Progenitor cell of endocrine pancreas (in vitro differentiated cells): ENCODE results near the gene EEFSEC. TPM values are rescaled to one million over a fixed set of nuclear protein-coding genes. Genes with fewer than 3 reads are reported as not detected.

Experiments
- DNase-seq: peaks from one replicate; pipeline ENCODE4 v3.0.0; 2021; ENCODE audit warnings: low spot score; ENCODE audit not compliant: unreplicated experiment
- H3K27ac Mint-ChIP-seq: 2 replicates; pipeline ENCODE4 v1.8.0; 2021; ENCODE audit warnings: mild to moderate bottlenecking, moderate library complexity, mixed read lengths
- H3K27me3 Mint-ChIP-seq: 2 replicates; pipeline ENCODE4 v1.8.0; 2021; ENCODE audit warnings: mixed read lengths
- H3K36me3 Mint-ChIP-seq: 2 replicates; pipeline ENCODE4 v1.8.0; 2022; ENCODE audit warnings: mixed read lengths; ENCODE audit not compliant: insufficient read depth
- H3K4me1 Mint-ChIP-seq: 2 replicates; pipeline ENCODE4 v1.8.0; 2021; ENCODE audit warnings: low read depth, mixed read lengths
- H3K4me3 Mint-ChIP-seq: 2 replicates; pipeline ENCODE4 v1.8.0; 2021; ENCODE audit warnings: low read depth, mild to moderate bottlenecking, moderate library complexity, mixed read lengths
- H3K9me3 Mint-ChIP-seq: 2 replicates; pipeline ENCODE4 v1.8.0; 2021; ENCODE audit warnings: low read depth, mixed read lengths
- CTCF ChIP-seq: fragments of 200-600 bp; sonication (generic); IDR thresholded peaks from one replicate; pipeline ENCODE4 v1.5.0; 2021; ENCODE audit warnings: antibody characterized with exemption, mild to moderate bottlenecking; ENCODE audit not compliant: unreplicated experiment
- total RNA-seq: library from RNA; stranded (reverse); gene quantifications from 2 replicates; pipeline ENCODE4 v1.2.1, GENCODE V29; 2021

EEFSEC gene
- total RNA-seq, 1 donor from 2014 or later = 11.8 TPM

- H3K4me1 Mint-ChIP-seq = peaks cover 20% of the 10 kb centered on the region
- H3K27me3 Mint-ChIP-seq = peaks cover 20% of the 10 kb centered on the region
- no peak overlapping the region for H3K4me3 Mint-ChIP-seq
- no peak overlapping the region for H3K27ac Mint-ChIP-seq
- H3K9me3 Mint-ChIP-seq = no peaks in the 10 kb centered on the region
- H3K36me3 Mint-ChIP-seq = no peaks in the 10 kb centered on the region
- DNase-seq = no peak
- no peak for TF ChIP-seq CTCF
Measured at GRCh38 chr3:128281461-128282367, 128.4 kb downstream of the EEFSEC start.

GRCh38 chr3:128282380-128283196 is 129.3 kb downstream of the EEFSEC start:
- H3K9me3 Mint-ChIP-seq = no peaks in the 10 kb centered on the region
- no peak overlapping the region for H3K4me3 Mint-ChIP-seq
- H3K27ac Mint-ChIP-seq = no peak overlapping the region
- no peak for TF ChIP-seq CTCF
- peaks cover 20% of the 10 kb centered on the region for H3K4me1 Mint-ChIP-seq
- H3K27me3 Mint-ChIP-seq = peaks cover 17% of the 10 kb centered on the region
- no peaks in the 10 kb centered on the region for H3K36me3 Mint-ChIP-seq
- no peak for DNase-seq

DNA sequence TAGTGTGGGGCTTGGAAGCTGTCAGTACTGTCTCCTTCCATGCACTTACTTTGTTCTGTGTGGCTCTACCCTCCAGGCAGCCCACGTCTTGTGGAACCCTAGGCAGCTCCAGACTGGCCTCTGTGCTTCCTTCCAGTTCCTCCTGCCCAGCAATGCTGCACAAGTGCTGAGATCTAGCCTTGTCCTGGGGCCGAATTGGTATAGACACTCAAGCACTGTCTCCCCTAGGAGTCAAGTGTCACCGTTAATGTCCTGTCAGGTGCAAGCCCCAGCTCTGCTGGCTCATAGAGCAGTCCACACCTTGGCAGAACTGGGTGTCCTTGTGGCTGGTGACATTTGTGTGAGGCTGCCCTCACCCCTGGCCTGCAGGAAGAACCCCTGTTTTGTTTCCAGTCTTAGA is 130.1 kb downstream of the EEFSEC start:
- Mint-ChIP-seq H3K4me1 (peaks cover 20% of the 10 kb centered on the region), H3K27ac (no peak overlapping the region)
- no peak for TF ChIP-seq CTCF

DNA sequence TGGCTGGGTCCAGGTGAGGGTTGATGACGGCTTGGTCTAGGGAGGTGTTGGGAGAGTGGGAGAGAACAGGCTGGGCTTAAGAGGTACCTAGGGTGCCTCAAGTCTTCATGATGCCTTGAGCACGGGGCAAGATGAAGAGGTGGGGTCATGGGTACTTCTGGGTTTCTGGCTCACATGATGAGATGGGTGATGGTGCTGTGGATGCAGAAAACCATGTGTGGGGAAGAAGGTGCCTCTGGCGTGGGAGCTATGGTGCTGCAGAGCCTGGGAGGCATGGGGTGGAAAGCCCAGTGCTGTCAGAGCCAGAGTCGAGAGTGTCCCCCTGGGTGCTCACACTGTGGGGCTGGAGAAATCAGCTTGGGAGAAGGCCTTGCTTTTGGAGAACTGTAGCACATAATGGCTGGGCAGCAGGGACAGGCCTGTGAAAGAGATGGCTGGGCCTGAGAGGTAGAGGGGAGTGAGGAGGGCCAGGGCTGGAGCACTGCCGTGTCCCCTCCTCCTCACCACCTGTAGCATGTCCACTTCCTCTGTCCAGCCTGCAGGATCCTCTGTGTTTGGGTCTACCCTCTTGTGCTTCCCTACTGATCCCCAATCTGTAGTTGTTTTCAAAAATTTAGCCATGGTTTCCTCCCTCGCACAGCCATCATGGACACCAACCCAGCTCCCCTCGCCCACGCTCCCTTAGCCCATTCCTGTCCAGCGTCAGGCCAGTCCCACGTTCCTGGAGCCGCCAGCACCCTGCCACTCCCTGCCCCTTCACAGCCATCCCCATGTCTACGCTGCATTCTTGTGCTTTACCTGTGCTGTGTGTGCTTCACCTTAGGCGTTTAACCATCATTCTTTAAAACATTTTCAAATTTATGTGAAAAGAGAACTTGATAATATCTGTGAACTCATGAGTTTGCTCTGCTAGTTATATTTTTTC is 132.0 kb downstream of the EEFSEC start:
- no peak overlapping the region for H3K27ac Mint-ChIP-seq
- DNase-seq = no peak

More for the DNA sequence above, 130.1 kb downstream of the EEFSEC start:
- Mint-ChIP-seq H3K4me3 (no peak overlapping the region), H3K36me3 (no peaks in the 10 kb centered on the region), H3K27me3 (peaks cover 10% of the 10 kb centered on the region), H3K9me3 (no peaks in the 10 kb centered on the region)
- DNase-seq = no peak

More for the DNA sequence above, 132.0 kb downstream of the EEFSEC start:
- peaks cover 3% of the 10 kb centered on the region for H3K27me3 Mint-ChIP-seq
- peaks cover 4% of the 10 kb centered on the region for H3K9me3 Mint-ChIP-seq
- peaks cover 4% of the 10 kb centered on the region for H3K36me3 Mint-ChIP-seq
- H3K4me1 Mint-ChIP-seq = peaks cover 15% of the 10 kb centered on the region
- no peak overlapping the region for H3K4me3 Mint-ChIP-seq
- TF ChIP-seq CTCF = no peak
